ENCODE data around the gene GNG3. TPM values are rescaled to one million over a fixed set of nuclear protein-coding genes. Genes with fewer than 3 reads are reported as not detected.

GNG3 gene
- total RNA-seq, 1 experiment from 2014 or later: not detected

DNA sequence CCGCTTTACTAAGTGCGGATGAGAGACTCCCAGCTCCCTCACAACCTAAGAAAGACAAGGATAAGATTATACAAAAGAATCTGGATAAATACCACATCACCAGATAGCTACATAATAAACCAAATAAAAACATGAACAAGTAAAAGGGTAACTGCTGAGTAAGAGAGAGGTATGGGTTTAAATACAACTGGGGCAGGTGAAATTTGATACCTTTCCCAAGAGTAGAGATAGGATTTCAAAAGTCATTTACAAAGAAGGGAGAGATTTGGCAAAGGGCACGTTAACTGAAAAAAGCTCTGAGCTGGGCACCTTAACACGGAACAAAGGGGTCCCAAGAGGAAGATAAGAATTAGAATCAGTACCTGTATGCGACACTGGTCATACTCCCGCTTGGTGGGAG lies 30.3 kb upstream of the GNG3 start (continued):
- TF ChIP-seq, protein P1, sequence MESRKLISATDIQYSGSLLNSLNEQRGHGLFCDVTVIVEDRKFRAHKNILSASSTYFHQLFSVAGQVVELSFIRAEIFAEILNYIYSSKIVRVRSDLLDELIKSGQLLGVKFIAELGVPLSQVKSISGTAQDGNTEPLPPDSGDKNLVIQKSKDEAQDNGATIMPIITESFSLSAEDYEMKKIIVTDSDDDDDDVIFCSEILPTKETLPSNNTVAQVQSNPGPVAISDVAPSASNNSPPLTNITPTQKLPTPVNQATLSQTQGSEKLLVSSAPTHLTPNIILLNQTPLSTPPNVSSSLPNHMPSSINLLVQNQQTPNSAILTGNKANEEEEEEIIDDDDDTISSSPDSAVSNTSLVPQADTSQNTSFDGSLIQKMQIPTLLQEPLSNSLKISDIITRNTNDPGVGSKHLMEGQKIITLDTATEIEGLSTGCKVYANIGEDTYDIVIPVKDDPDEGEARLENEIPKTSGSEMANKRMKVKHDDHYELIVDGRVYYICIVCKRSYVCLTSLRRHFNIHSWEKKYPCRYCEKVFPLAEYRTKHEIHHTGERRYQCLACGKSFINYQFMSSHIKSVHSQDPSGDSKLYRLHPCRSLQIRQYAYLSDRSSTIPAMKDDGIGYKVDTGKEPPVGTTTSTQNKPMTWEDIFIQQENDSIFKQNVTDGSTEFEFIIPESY (IDR thresholded peaks at IDR 0.05; ENCODE audit: extremely low read depth, insufficient replicate concordance, low read length): no peak
- TF ChIP-seq RAD21 (IDR thresholded peaks at IDR 0.05; ENCODE audit: low read depth): no peak
- TF ChIP-seq ZNF274 (IDR thresholded peaks at IDR 0.05; ENCODE audit: low read depth, low read length): no peak
- no peak for TF ChIP-seq EZH2phosphoT487 (IDR thresholded peaks at IDR 0.05; ENCODE audit: borderline replicate concordance)
- no peak for TF ChIP-seq EGR1 (IDR thresholded peaks at IDR 0.05; ENCODE audit: low read depth)
- TF ChIP-seq TCF7L2 (IDR thresholded peaks at IDR 0.05; ENCODE audit: borderline replicate concordance, extremely low read depth, insufficient read depth, insufficient read length): no peak
- no peak for TF ChIP-seq JUND (IDR thresholded peaks at IDR 0.05)
- no peak for TF ChIP-seq CBX3 (IDR thresholded peaks at IDR 0.05; ENCODE audit: low read depth)
- no peak for TF ChIP-seq CEBPB (IDR thresholded peaks at IDR 0.05; ENCODE audit: low read depth)
- TF ChIP-seq POLR2AphosphoS5 (IDR thresholded peaks at IDR 0.05; ENCODE audit: low read depth, low read length): no peak
- TF ChIP-seq SP1 (IDR thresholded peaks at IDR 0.05; ENCODE audit: low read depth): no peak
- no peak for TF ChIP-seq SRF (IDR thresholded peaks at IDR 0.05; ENCODE audit: low read depth)
- TF ChIP-seq EZH2 (IDR thresholded peaks at IDR 0.05): no peak

DNA sequence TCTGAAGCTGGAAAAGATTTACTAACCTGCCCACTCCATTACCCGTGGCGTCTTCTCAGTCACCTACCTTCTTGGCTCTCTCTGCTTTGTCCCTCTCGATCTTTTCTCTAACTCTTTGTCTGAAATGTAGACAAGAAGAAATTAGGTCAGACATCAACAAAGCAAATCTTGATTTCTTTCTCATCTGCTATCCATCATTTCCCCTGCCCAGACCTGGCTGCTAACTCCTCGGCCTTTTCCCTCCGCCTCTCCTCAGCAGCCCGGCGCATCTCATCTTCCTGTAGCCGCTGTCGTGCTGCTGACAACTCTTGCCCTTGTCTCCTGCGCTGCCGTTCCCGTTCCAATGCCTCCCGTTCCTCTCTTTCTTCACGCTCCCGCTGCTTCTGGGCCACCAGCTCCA lies 29.8 kb upstream of the GNG3 start:
- peak overlapping the region; percentile 84 for H3K9ac ChIP-seq (ENCODE audit: low read length)
- H3K4me3 ChIP-seq (replicated peaks in 1 of 2; ENCODE audit: low read depth in 1 of 2, low read length in 2 of 2): peak overlapping the region; percentile 80 to 87
- no peaks in the 10 kb centered on the region for H3K9me2 ChIP-seq (ENCODE audit: insufficient read depth)
- ATAC-seq (no peak), DNase-seq (ENCODE audit: low read depth, low spot score) (no peak)
- peaks cover 31 to 51% of the 10 kb centered on the region in 2 experiments for H3K4me1 ChIP-seq (ENCODE audit: control insufficient read depth in 1 of 2, insufficient read depth in 2 of 2, low read length in 2 of 2)
- BruUV-seq (replicated peaks): no TSS peak
- peak overlapping the region; percentile 95 for H3K4me2 ChIP-seq (ENCODE audit: low read length)
- H3K27ac ChIP-seq (ENCODE audit: low read depth, low read length): no peak overlapping the region
- ChIA-PET RAD21 (ENCODE audit: low non-redundant PET in 1 of 2, low total read pairs in 2 of 2, uncharacterized antibody in 2 of 2, unreplicated experiment in 2 of 2) (no interaction called here), POLR2A (interaction anchor here (1.2 to 2.4 kb wide), 2 partner anchors 13 to 86 kb away, joined by 4 to 6 read pairs; partner anchors contain the start of genes C11orf98, CSKMT and TUT1), CTCF (no interaction called here)
- intact Hi-C loops (cut with micrococcal nuclease): loop anchor here (10.0 kb wide), 1 partner anchor 87 kb away; the partner anchor contains the start of gene POLR2G
- no peaks in the 10 kb centered on the region for H3K9me3 ChIP-seq (ENCODE audit: control insufficient read depth in 1 of 2, insufficient read depth in 1 of 2, low read depth in 1 of 2, low read length in 2 of 2)
- H3K36me3 ChIP-seq (ENCODE audit: control insufficient read depth in 1 of 2, insufficient read depth in 2 of 2, low read length in 2 of 2): peaks cover 6 to 11% of the 10 kb centered on the region in 2 experiments; a peak in 3 of 4 replicates
- H3K27me3 ChIP-seq (ENCODE audit: insufficient read depth, low read length): no peaks in the 10 kb centered on the region
- no peaks in the 10 kb centered on the region for H4K20me1 ChIP-seq (ENCODE audit: insufficient read depth)
- H2AFZ ChIP-seq (ENCODE audit: low read depth, low read length, poor library complexity, severe bottlenecking): no peak overlapping the region
- H3K79me2 ChIP-seq (ENCODE audit: insufficient read depth, low read length): peaks cover 55% of the 10 kb centered on the region
- TF ChIP-seq YY1 (IDR thresholded peaks at IDR 0.05; ENCODE audit: extremely low read depth, insufficient replicate concordance, low read depth, low read length): no peak
- TF ChIP-seq SP1 (IDR thresholded peaks at IDR 0.05; ENCODE audit: low read depth): no peak
- TF ChIP-seq, protein P1 (IDR thresholded peaks at IDR 0.05; ENCODE audit: extremely low read depth, insufficient replicate concordance, low read length): no peak
- no peak for TF ChIP-seq POLR2AphosphoS5 (IDR thresholded peaks at IDR 0.05; ENCODE audit: low read depth, low read length)
- TF ChIP-seq EGR1 (IDR thresholded peaks at IDR 0.05; ENCODE audit: low read depth): no peak
- TF ChIP-seq, protein P2, sequence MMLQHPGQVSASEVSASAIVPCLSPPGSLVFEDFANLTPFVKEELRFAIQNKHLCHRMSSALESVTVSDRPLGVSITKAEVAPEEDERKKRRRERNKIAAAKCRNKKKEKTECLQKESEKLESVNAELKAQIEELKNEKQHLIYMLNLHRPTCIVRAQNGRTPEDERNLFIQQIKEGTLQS (IDR thresholded peaks at IDR 0.05): no peak
- TF ChIP-seq, protein P3, sequence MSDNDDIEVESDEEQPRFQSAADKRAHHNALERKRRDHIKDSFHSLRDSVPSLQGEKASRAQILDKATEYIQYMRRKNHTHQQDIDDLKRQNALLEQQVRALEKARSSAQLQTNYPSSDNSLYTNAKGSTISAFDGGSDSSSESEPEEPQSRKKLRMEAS (IDR thresholded peaks at IDR 0.05): no peak
- no peak for TF ChIP-seq JUND (IDR thresholded peaks at IDR 0.05)
- TF ChIP-seq EZH2 (IDR thresholded peaks at IDR 0.05): no peak
- no peak for TF ChIP-seq EZH2phosphoT487 (IDR thresholded peaks at IDR 0.05; ENCODE audit: borderline replicate concordance)
- TF ChIP-seq, protein P4, sequence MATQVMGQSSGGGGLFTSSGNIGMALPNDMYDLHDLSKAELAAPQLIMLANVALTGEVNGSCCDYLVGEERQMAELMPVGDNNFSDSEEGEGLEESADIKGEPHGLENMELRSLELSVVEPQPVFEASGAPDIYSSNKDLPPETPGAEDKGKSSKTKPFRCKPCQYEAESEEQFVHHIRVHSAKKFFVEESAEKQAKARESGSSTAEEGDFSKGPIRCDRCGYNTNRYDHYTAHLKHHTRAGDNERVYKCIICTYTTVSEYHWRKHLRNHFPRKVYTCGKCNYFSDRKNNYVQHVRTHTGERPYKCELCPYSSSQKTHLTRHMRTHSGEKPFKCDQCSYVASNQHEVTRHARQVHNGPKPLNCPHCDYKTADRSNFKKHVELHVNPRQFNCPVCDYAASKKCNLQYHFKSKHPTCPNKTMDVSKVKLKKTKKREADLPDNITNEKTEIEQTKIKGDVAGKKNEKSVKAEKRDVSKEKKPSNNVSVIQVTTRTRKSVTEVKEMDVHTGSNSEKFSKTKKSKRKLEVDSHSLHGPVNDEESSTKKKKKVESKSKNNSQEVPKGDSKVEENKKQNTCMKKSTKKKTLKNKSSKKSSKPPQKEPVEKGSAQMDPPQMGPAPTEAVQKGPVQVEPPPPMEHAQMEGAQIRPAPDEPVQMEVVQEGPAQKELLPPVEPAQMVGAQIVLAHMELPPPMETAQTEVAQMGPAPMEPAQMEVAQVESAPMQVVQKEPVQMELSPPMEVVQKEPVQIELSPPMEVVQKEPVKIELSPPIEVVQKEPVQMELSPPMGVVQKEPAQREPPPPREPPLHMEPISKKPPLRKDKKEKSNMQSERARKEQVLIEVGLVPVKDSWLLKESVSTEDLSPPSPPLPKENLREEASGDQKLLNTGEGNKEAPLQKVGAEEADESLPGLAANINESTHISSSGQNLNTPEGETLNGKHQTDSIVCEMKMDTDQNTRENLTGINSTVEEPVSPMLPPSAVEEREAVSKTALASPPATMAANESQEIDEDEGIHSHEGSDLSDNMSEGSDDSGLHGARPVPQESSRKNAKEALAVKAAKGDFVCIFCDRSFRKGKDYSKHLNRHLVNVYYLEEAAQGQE (IDR thresholded peaks at IDR 0.05; ENCODE audit: low read depth): no peak

Measured in HCT116 (cell line).